GM18907 (cell line): ENCODE measurements around the gene PSG4.
"Not testable (repeated sequence)": the region's sequence is repeated elsewhere in the genome, so short reads cannot be mapped to it uniquely, and the experiment has no call there.

Experiments
- ATAC-seq: cut with Tn5 transposase; IDR thresholded peaks from one replicate; pipeline ENCODE4 v1.9.1; 2021; ENCODE audit warnings: mild to moderate bottlenecking, moderate library complexity; ENCODE audit not compliant: unreplicated experiment

PSG4 gene

GRCh38 chr19:43205471-43206105 lies at the start of gene PSG4:
Gene PSG4 (minus strand): TSS chr19:43205638. CDS start chr19:43205536, 102 bp downstream.
- not testable (repeated sequence) for ATAC-seq

- not testable (repeated sequence) for ATAC-seq
These were observed 46.0 kb upstream of the PSG4 start for GRCh38 chr19:43251428-43251827.

GRCh38 chr19:43250296-43250695 lies 44.9 kb upstream of the PSG4 start:
- not testable (repeated sequence) for ATAC-seq

- ATAC-seq, result not testable (repeated sequence)
These were observed 43.2 kb upstream of the PSG4 start for GRCh38 chr19:43248635-43249002.

GRCh38 chr19:43247243-43247880 lies 41.9 kb upstream of the PSG4 start:
- ATAC-seq, result not testable (repeated sequence)

- not testable (repeated sequence) for ATAC-seq
These were observed 40.4 kb upstream of the PSG4 start for GRCh38 chr19:43245848-43246247.

GRCh38 chr19:43242211-43242610 lies 36.8 kb upstream of the PSG4 start:
- ATAC-seq, result not testable (repeated sequence)

- ATAC-seq, result not testable (repeated sequence)
These were observed 32.8 kb upstream of the PSG4 start for GRCh38 chr19:43238213-43238612.

- ATAC-seq, result not testable (repeated sequence)
These were observed 30.2 kb upstream of the PSG4 start for GRCh38 chr19:43235686-43236085.

GRCh38 chr19:43229315-43229714 lies 23.9 kb upstream of the PSG4 start:
- ATAC-seq, result no peak

- ATAC-seq, result not testable (repeated sequence)
These were observed 23.3 kb upstream of the PSG4 start for GRCh38 chr19:43228730-43229129.

GRCh38 chr19:43226986-43227385 lies 21.5 kb upstream of the PSG4 start:
- not testable (repeated sequence) for ATAC-seq

- no peak for ATAC-seq
These were observed 19.4 kb upstream of the PSG4 start for GRCh38 chr19:43224855-43225253.

- not testable (repeated sequence) for ATAC-seq
These were observed 18.9 kb upstream of the PSG4 start for GRCh38 chr19:43224201-43224854.

- not testable (repeated sequence) for ATAC-seq
These were observed 16.5 kb upstream of the PSG4 start for GRCh38 chr19:43221891-43222290.

GRCh38 chr19:43219136-43219535 lies 13.7 kb upstream of the PSG4 start:
- not testable (repeated sequence) for ATAC-seq

GRCh38 chr19:43215881-43216280 lies 10.4 kb upstream of the PSG4 start:
- ATAC-seq, result not testable (repeated sequence)

- ATAC-seq, result no peak
These were observed 2.6 kb upstream of the PSG4 start for GRCh38 chr19:43207991-43208390.

- not testable (repeated sequence) for ATAC-seq
These were observed 1.7 kb upstream of the PSG4 start for GRCh38 chr19:43207174-43207573.

- not testable (repeated sequence) for ATAC-seq
These were observed 1.8 kb downstream of the PSG4 start for GRCh38 chr19:43203611-43204010.

GRCh38 chr19:43201891-43202290 lies 3.5 kb downstream of the PSG4 start:
- not testable (repeated sequence) for ATAC-seq

GRCh38 chr19:43201337-43201801 lies 4.1 kb downstream of the PSG4 start:
- not testable (repeated sequence) for ATAC-seq
